ENCODE data around the gene B3GAT1.

DNA sequence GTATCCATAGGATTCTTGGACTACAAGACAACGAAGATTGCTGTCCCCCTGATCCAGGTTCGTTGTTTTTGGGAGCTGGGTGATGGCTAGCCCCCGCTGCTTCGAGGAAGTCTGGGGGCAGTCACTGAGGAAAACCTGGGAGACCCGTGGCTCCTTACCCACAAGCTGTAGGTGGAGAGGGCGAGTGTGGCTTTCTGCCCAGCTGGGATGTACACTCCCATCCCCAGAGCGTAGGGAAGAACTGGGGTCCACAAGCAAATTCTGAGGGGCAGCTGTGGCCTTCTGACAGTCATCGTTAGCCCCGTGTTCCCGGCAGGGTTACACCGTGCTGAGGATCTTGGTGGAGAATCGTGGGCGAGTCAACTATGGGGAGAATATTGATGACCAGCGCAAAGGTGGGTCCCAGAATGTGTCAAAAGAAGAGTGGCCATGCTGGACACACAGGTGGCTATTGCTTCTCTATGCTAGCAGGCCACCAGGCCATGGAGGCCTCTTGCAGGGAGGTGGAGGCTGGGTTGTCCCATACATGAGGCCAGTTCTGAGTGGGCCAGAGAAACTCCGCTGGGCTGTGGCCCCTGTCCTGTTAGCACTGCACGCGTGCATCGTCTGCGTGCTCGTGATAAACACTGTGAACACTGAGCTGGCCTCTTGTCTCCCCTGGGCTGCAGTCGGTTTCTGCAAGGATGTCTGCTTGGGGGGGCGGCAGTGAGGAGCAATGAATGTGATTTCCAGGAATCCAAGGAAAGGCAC lies 40.4 kb downstream of the B3GAT1 start:
- TF ChIP-seq, protein P1, sequence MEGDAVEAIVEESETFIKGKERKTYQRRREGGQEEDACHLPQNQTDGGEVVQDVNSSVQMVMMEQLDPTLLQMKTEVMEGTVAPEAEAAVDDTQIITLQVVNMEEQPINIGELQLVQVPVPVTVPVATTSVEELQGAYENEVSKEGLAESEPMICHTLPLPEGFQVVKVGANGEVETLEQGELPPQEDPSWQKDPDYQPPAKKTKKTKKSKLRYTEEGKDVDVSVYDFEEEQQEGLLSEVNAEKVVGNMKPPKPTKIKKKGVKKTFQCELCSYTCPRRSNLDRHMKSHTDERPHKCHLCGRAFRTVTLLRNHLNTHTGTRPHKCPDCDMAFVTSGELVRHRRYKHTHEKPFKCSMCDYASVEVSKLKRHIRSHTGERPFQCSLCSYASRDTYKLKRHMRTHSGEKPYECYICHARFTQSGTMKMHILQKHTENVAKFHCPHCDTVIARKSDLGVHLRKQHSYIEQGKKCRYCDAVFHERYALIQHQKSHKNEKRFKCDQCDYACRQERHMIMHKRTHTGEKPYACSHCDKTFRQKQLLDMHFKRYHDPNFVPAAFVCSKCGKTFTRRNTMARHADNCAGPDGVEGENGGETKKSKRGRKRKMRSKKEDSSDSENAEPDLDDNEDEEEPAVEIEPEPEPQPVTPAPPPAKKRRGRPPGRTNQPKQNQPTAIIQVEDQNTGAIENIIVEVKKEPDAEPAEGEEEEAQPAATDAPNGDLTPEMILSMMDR (IDR thresholded peaks at IDR 0.05), result no peak
- TF ChIP-seq POLR2A (IDR thresholded peaks at IDR 0.05) (no peak), EP300 (IDR thresholded peaks at IDR 0.05) (no peak)
